ENCODE measurements around the gene DNAH7. TPM values are rescaled to one million over a fixed set of nuclear protein-coding genes. Genes with fewer than 3 reads are reported as not detected.

DNAH7 gene
- polyA plus RNA-seq, 1 donor (not counting 4 experiments of a cell fraction or from before 2014, with no cell fraction given), result 0.17 TPM

DNA sequence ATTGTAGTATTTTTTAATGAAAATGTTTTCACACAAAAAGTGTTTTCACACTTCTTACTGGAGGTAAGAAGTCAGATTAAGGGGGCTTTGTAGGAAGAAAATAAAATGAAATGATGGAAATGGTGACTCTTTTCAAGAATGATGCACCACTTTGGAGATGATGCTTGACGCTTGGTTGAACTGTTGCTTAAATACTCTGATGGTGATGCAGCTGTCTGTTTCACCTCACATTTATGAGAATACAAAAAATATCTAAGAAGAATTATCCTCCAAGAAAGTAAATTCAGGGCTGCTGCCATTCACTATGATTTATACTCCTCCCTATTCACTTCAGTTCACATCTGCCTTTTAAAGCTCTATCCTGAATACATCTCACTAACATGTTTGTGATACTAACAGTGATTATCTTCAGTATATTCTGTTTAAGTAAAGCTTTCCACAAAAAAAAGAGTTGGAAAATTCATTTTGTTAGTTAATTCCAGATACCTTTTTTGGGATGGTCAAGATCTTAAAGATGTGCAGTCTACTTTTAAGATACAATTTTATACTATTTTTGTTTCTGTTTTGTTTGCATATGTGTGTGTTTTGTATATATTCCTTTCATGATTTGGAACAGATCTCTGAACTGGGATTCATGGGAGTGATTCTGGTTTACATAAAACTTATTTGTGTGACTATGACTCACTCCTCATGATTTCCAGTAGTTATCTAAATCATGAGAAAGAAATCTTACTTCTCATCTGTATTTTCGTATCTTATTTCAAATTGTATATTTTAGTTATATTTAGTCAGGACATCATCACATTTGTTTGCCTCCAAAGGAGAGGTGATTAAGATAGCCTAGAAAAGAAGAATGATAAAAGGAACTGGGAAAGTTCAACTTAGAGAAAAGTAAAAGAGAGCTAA, 358.5 kb downstream of the DNAH7 start:
- no peaks in the 10 kb centered on the region for H3K79me2 ChIP-seq (ENCODE audit: control insufficient read depth, insufficient read depth, low read length)
- no peaks in the 10 kb centered on the region for H3K4me1 ChIP-seq (ENCODE audit: control insufficient read depth, extremely low read depth, insufficient read depth, low read length)
- H3K4me3 ChIP-seq (ENCODE audit: control insufficient read depth in 2 of 3, extremely low read depth in 1 of 3, insufficient read depth in 2 of 3, low read depth in 1 of 3, low read length in 3 of 3), result no peak overlapping the region
- no peaks in the 10 kb centered on the region for H3K27me3 ChIP-seq (ENCODE audit: control insufficient read depth, extremely low read depth, insufficient read depth, low read length)
- DNase-seq (ENCODE audit: low read depth, low spot score) (no peak), FAIRE-seq (no peak)
- H3K4me2 ChIP-seq (ENCODE audit: control insufficient read depth, extremely low read depth, insufficient read depth, low read depth, low read length), result no peak overlapping the region
- no peaks in the 10 kb centered on the region for H3K9me1 ChIP-seq (ENCODE audit: control insufficient read depth, extremely low read depth, insufficient read depth, low read length)
- H4K20me1 ChIP-seq (ENCODE audit: control insufficient read depth, extremely low read depth, insufficient read depth, low read length), result no peaks in the 10 kb centered on the region
- no peak overlapping the region for H2AFZ ChIP-seq (ENCODE audit: control insufficient read depth, low read length)
- peaks cover 0 to 2% of the 10 kb centered on the region in 2 experiments for H3K36me3 ChIP-seq (ENCODE audit: control insufficient read depth in 2 of 2, extremely low read depth in 1 of 2, insufficient read depth in 2 of 2, low read length in 2 of 2)
- H3K9ac ChIP-seq (ENCODE audit: control insufficient read depth, extremely low read depth, insufficient read depth, low read length), result no peak overlapping the region
- dilution Hi-C loops (cut with MboI; ENCODE audit: extremely low pct_ligation_motif_present, low sequenced_read_pairs), result no loop called here
- no peaks in the 10 kb centered on the region for H3K9me3 ChIP-seq (ENCODE audit: control insufficient read depth, low read depth, low read length)
- H3K27ac ChIP-seq (ENCODE audit: control insufficient read depth, insufficient read depth, low read length), result no peak overlapping the region
- TF ChIP-seq, protein P1, sequence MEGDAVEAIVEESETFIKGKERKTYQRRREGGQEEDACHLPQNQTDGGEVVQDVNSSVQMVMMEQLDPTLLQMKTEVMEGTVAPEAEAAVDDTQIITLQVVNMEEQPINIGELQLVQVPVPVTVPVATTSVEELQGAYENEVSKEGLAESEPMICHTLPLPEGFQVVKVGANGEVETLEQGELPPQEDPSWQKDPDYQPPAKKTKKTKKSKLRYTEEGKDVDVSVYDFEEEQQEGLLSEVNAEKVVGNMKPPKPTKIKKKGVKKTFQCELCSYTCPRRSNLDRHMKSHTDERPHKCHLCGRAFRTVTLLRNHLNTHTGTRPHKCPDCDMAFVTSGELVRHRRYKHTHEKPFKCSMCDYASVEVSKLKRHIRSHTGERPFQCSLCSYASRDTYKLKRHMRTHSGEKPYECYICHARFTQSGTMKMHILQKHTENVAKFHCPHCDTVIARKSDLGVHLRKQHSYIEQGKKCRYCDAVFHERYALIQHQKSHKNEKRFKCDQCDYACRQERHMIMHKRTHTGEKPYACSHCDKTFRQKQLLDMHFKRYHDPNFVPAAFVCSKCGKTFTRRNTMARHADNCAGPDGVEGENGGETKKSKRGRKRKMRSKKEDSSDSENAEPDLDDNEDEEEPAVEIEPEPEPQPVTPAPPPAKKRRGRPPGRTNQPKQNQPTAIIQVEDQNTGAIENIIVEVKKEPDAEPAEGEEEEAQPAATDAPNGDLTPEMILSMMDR (optimal IDR thresholded peaks at IDR 0.05 in 1 of 3, IDR thresholded peaks at IDR 0.05 in 1 of 3, conservative IDR thresholded peaks at IDR 0.05 in 1 of 3; ENCODE audit: extremely low read depth in 1 of 3, insufficient read depth in 2 of 3, low read length in 3 of 3), result no peak
- no peak for TF ChIP-seq EZH2 (IDR thresholded peaks at IDR 0.05; ENCODE audit: low read length)

DNA sequence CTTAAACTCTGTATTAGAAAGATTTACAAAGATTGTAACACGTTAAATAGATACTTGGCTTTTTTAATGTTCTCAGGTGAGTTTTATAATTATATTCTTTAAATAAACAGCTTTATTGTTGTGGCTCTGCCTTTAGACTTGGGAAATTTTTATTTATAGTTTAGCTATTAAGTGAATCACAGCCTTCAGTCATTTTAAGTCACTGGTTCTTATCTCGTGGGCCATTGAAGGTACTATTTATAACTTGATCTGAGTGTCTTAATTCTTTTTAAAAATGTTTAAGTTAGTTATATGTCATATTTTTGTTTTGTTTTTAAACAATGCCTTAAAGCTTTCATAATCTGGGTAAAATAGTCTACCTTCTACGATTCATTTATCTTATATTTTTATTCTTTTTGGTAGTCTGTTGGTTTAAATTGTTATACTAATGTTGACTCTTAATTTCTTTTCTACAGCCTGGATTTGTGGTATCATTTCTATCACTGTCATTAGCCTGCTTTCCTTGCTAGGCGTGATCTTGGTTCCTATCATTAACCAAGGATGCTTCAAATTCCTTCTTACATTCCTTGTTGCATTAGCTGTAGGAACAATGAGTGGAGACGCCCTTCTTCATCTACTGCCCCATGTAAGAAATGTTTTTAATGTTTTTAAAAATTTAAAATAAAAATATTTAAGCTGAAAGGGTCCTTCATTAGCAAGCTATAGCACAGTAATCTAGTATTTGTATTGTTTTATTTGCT, 362.3 kb downstream of the DNAH7 start:
- Histone ChIP-seq H3K27ac (ENCODE audit: control insufficient read depth, insufficient read depth, low read length) (no peak overlapping the region), H4K20me1 (ENCODE audit: control insufficient read depth, extremely low read depth, insufficient read depth, low read length) (no peaks in the 10 kb centered on the region), H3K79me2 (ENCODE audit: control insufficient read depth, insufficient read depth, low read length) (no peaks in the 10 kb centered on the region), H3K4me3 (ENCODE audit: control insufficient read depth in 2 of 3, extremely low read depth in 1 of 3, insufficient read depth in 2 of 3, low read depth in 1 of 3, low read length in 3 of 3) (no peak overlapping the region), H3K27me3 (ENCODE audit: control insufficient read depth, extremely low read depth, insufficient read depth, low read length) (no peaks in the 10 kb centered on the region), H3K4me2 (ENCODE audit: control insufficient read depth, extremely low read depth, insufficient read depth, low read depth, low read length) (no peak overlapping the region), H3K9ac (ENCODE audit: control insufficient read depth, extremely low read depth, insufficient read depth, low read length) (no peak overlapping the region), H3K4me1 (ENCODE audit: control insufficient read depth, extremely low read depth, insufficient read depth, low read length) (no peaks in the 10 kb centered on the region), H2AFZ (ENCODE audit: control insufficient read depth, low read length) (no peak overlapping the region), H3K36me3 (ENCODE audit: control insufficient read depth in 2 of 2, extremely low read depth in 1 of 2, insufficient read depth in 2 of 2, low read length in 2 of 2) (peaks cover 0 to 2% of the 10 kb centered on the region in 2 experiments), H3K9me3 (ENCODE audit: control insufficient read depth, low read depth, low read length) (no peaks in the 10 kb centered on the region), H3K9me1 (ENCODE audit: control insufficient read depth, extremely low read depth, insufficient read depth, low read length) (no peaks in the 10 kb centered on the region)
- DNase-seq (ENCODE audit: low read depth, low spot score) (no peak), FAIRE-seq (no peak)
- dilution Hi-C loops (cut with MboI; ENCODE audit: extremely low pct_ligation_motif_present, low sequenced_read_pairs), result no loop called here
- TF ChIP-seq EZH2 (IDR thresholded peaks at IDR 0.05; ENCODE audit: low read length), result no peak
- TF ChIP-seq, protein P1 (optimal IDR thresholded peaks at IDR 0.05 in 1 of 3, IDR thresholded peaks at IDR 0.05 in 1 of 3, conservative IDR thresholded peaks at IDR 0.05 in 1 of 3; ENCODE audit: extremely low read depth in 1 of 3, insufficient read depth in 2 of 3, low read length in 3 of 3), result no peak
